Muscle layer of colon (tissue), 2 donors: ENCODE results near the gene FAM32A.

Experiments used
- H3K27ac ChIP-seq: one replicate; pipeline ENCODE4 v1.7.0; 2013; ENCODE audit warnings: low read depth, mild to moderate bottlenecking, low read length, moderate library complexity
- H3K27me3 ChIP-seq, 2 donors: one replicate each; pipeline ENCODE4 v1.7.0; 2013; ENCODE audit warnings: low read length in 2 of 2, mild to moderate bottlenecking in 2 of 2; ENCODE audit not compliant: insufficient read depth in 2 of 2, control insufficient read depth in 1 of 2
- H3K36me3 ChIP-seq: one replicate; pipeline ENCODE4 v1.7.0; 2013; ENCODE audit warnings: mild to moderate bottlenecking, low read length; ENCODE audit not compliant: insufficient read depth
- H3K4me1 ChIP-seq: one replicate; pipeline ENCODE4 v1.7.0; 2013; ENCODE audit warnings: mild to moderate bottlenecking, low read length; ENCODE audit not compliant: insufficient read depth
- H3K4me3 ChIP-seq, 2 donors: one replicate each; pipeline ENCODE4 v1.7.0; 2013; ENCODE audit warnings: low read length in 2 of 2, low read depth in 1 of 2, mild to moderate bottlenecking in 1 of 2, moderate library complexity in 1 of 2
- H3K9ac ChIP-seq: one replicate; pipeline ENCODE4 v1.7.0; 2013; ENCODE audit warnings: low read length
- H3K9me3 ChIP-seq: one replicate; pipeline ENCODE4 v1.7.0; 2013; ENCODE audit warnings: mild to moderate bottlenecking, low read length
- donor health status: abdominal sarcoma.
- donor health status: Adenocarcinoma of cecum.

Gene FAM32A

DNA sequence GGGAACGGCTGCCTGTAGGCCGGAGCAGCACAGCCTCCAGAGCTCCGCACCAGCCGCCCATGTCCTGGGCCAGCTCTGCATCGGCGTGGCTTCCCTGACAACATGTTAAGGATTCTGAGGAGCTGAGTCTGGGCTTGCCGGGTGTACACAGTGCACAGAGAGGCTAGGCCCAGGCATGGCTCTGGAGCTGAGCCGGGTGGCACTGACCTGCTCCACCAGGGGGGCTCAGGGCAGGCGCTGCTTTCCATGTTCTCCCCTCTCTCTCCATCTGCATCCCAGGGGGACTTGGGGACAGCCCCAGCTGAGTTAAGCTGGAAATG is 44.1 kb downstream of the FAM32A start:
- Histone ChIP-seq H3K27me3 (no peaks in the 10 kb centered on the region), H3K36me3 (peaks cover 62% of the 10 kb centered on the region), H3K4me1 (no peaks in the 10 kb centered on the region), H3K9ac (no peak overlapping the region), H3K4me3 (no peak overlapping the region), H3K27ac (no peak overlapping the region), H3K9me3 (no peaks in the 10 kb centered on the region)

DNA sequence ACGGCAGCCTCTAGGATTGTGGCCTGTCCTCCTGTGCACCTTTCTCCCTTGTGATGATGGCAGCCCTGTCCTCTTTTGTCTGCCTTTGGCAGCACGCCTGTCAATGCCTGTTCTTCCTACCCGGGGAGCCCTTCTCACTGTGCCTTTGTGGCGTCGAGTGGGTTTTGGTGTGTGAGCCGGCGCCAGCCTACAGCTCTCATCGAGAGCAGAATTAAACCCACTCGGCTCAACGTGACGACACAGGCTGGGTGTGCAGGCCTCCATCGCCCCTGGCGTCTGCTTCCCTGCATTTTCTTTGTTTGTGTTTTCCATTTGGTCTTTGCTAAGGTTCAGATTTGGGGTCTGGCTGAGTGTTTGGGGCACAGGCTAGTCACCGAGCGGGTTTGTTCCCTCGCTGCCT is 46.9 kb downstream of the FAM32A start:
- Histone ChIP-seq H3K9ac (no peak overlapping the region), H3K27me3 (no peaks in the 10 kb centered on the region), H3K4me3 (no peak overlapping the region), H3K27ac (no peak overlapping the region), H3K36me3 (peaks cover 52% of the 10 kb centered on the region), H3K9me3 (no peaks in the 10 kb centered on the region), H3K4me1 (no peaks in the 10 kb centered on the region)

DNA sequence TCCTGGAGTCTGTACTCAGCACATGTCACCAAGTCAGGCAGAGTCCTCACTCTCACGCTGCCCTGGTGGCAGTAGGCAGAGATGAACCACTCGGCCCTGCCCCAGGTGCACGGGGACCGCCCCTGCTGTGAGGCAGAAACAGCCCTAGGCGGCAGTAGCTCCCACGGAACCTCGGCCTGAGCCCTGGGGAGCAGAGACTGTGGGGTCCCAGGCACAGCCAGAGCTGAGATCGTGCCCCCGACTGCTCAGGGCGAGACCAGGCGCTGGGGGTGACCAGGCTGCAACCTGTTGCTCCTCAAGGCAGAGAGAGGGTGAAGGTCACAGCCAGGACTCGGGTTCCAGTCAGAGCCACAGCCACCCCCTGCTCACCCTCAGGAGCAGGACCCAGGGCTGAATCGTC is 47.4 kb downstream of the FAM32A start:
- Histone ChIP-seq H3K4me3 (no peak overlapping the region), H3K4me1 (no peaks in the 10 kb centered on the region), H3K36me3 (peaks cover 48% of the 10 kb centered on the region)

DNA sequence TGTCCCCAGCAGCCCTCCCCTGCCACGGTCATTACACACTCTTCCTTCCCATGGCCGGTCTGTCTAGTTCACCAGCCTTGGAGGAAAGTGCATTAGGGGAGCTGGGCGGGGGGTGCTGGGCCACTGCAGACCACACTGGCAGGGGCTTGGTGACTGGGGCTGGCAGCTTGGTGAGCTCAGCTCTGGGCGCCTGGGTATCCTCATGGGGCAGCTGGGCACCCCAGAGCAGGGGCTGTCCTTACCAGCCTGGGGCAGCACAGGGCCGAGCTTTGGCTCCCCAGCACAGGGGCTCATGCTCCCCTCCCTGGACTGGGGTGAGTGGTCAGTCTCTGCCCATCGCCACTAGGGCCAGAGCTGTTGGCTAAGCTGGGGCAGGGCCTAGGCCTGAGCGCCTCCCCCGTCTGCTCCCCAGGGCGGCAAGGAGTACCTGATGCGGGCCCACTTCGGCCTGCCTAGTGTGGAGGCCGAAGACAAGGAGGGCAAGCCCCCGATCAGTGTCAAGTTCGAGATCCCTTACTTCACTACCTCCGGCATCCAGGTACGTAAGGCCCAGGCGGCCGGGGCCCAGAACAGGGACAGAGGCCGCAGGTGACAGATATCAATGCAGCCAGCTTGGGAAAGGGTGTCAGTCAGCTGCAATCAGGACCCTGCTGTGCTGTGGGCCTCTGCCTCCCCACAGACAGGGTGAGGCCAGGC is 48.0 kb downstream of the FAM32A start:
- H3K4me3 ChIP-seq, result no peak overlapping the region
- H3K36me3 ChIP-seq, result peaks cover 41% of the 10 kb centered on the region
- no peaks in the 10 kb centered on the region for H3K4me1 ChIP-seq
- H3K27me3 ChIP-seq, result no peaks in the 10 kb centered on the region
- no peak overlapping the region for H3K27ac ChIP-seq
- H3K9ac ChIP-seq, result no peak overlapping the region
- H3K9me3 ChIP-seq, result no peaks in the 10 kb centered on the region

More for the DNA sequence above, 47.4 kb downstream of the FAM32A start:
- no peak overlapping the region for H3K27ac ChIP-seq
- no peaks in the 10 kb centered on the region for H3K9me3 ChIP-seq
- no peak overlapping the region for H3K9ac ChIP-seq
- H3K27me3 ChIP-seq, result no peaks in the 10 kb centered on the region

DNA sequence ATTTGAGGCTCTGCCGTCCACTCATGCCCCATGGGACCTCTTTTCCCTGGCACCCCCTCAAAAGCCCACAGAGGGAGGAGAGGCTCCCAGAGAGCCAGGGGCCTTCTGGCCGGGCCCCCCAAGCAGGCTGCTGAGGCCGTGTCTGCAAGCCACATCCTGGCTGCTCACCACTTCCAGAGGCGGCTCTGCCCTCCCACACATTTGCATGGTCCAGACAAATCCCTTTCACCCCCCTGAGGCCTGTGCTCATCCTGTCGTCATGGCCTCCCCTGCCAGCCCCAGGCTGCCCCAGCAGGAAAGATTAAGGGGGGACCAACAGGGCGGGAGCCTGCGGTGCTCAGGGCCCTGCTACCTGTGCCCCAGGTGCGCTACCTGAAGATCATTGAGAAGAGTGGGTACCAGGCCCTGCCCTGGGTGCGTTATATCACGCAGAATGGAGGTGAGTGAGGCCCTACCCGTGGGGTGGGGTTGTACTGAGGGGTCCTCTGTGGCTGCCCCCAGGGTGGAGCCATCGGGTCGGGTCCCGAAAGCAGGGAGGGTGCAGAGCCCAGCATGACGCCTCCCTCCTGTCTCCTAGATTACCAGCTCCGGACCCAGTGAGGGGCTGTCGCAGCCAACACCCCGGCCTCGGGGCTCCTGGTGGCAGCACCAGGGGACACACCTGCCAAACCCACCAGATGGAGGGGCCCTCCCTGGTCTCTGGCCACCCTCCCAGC is 48.8 kb downstream of the FAM32A start:
- H3K4me1 ChIP-seq, result no peaks in the 10 kb centered on the region
- H3K9me3 ChIP-seq, result no peaks in the 10 kb centered on the region
- no peak overlapping the region for H3K4me3 ChIP-seq
- H3K36me3 ChIP-seq, result peaks cover 33% of the 10 kb centered on the region
- H3K27ac ChIP-seq, result no peak overlapping the region
- H3K9ac ChIP-seq, result no peak overlapping the region
- no peaks in the 10 kb centered on the region for H3K27me3 ChIP-seq

DNA sequence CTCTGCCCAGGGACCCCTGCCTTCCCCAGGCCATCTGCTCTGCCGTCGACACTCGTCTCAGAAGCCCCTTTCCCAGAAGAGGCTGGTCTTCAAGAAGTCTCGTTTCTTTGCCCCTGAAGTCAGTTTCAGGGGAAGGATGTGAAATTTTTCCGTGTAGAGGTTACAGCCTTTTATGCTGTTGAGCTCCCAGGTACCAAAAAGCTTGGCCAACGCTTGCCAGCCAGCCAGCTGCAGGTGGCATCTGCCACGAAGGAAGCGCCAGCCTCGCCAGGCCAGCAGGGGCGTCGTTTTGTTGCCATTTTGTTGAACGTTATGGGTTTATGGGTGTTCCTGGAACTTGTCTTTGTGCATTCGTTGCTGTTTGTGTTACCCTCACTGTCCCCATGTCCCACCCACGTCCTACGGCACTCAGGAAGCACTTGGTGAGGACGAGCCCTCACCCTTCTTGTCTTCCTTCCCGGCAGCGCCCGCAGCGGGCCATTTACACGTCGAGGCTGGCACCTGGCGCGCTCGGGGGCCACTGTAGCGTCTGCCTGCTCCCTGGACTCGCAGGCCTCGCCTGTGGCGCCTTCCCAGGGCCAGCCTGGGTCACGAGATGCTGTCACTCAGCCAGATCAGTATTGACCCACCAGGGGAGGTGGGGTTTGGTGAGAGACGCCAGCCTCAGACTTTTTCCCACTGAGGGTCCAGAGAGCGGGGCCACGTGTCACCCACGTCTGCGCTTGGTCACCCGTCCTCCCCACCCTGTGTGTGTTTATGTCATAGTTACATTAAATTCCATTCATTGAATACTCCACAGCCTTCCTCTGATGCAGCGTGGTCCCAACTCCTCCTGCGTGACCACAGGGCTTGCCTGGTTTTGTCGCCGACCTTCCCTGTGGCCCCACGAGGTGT is 49.6 kb downstream of the FAM32A start:
- Histone ChIP-seq H3K9ac (no peak overlapping the region), H3K27me3 (no peaks in the 10 kb centered on the region), H3K27ac (no peak overlapping the region), H3K4me3 (no peak overlapping the region), H3K4me1 (no peaks in the 10 kb centered on the region), H3K9me3 (no peaks in the 10 kb centered on the region), H3K36me3 (peaks cover 25% of the 10 kb centered on the region)

DNA sequence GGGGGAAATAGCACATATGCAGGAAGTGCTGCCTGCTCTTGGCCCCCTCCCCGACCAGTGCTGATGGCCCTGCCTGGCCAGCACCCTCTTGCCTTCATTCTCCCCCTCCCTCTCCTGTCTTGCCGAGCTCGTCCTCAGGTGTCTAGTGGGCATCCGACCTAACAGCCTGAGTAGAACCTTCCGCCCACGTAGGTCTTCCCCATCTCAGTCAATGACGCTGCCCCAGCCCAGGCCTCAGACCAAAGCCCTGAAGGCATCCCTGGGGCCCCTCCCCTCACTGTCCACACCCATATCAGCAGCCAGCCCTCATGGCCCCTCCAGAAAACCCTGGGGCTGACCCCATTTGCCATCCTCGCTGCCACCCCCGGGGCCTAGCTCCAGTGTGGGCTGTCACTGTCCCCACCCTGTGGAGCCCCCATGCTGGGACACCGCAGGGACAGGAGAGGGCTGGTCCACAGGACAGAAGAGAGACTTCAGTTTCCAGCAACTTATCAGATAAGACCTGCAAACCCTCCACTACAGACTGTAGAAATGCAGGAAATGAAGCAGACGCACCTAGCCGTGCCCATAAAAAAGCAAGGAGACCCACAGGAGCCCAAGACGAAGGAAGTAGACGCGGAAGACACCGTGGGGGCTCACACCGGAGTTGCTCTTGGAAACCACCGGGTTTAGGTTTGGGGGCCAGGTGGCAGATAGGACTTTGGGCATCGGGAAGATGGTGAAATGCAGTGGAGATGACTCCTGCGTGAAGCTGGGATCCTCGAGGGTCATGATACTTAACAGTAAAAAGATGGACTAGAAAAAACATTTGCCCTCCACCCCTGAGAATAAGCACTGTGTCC is 50.8 kb downstream of the FAM32A start:
- Histone ChIP-seq H3K9ac (no peak overlapping the region), H3K4me1 (no peaks in the 10 kb centered on the region), H3K4me3 (no peak overlapping the region), H3K27ac (no peak overlapping the region), H3K9me3 (no peaks in the 10 kb centered on the region), H3K27me3 (no peaks in the 10 kb centered on the region), H3K36me3 (peaks cover 25% of the 10 kb centered on the region)
